ENCODE measurements around the gene RGL2.
"Not testable (repeated sequence)": the region's sequence is repeated elsewhere in the genome, so short reads cannot be mapped to it uniquely, and the experiment has no call there.

The RGL2 gene

GRCh38 chr6:33280539-33280938 is 18.2 kb downstream of the RGL2 start:
- Histone ChIP-seq H3K27me3 (ENCODE audit: control insufficient read depth in 2 of 2, insufficient read depth in 2 of 2, low read length in 2 of 2) (no peaks in the 10 kb centered on the region), H3K4me1 (ENCODE audit: control insufficient read depth in 2 of 2, insufficient read depth in 2 of 2, low read length in 2 of 2) (peaks cover 23% of the 10 kb centered on the region in 2 donors), H3K36me3 (ENCODE audit: control insufficient read depth in 2 of 2, insufficient read depth in 2 of 2, low read length in 2 of 2) (peaks cover 46 to 50% of the 10 kb centered on the region in 2 donors), H3K9ac (ENCODE audit: low read depth in 1 of 2, low read length in 2 of 2) (no peak overlapping the region), H3K27ac (ENCODE audit: low read depth in 2 of 2, low read length in 2 of 2) (no peak overlapping the region), H3K4me3 (ENCODE audit: low read length in 2 of 2) (no peak overlapping the region), H3K9me3 (ENCODE audit: control insufficient read depth in 2 of 2, low read length in 2 of 2) (no peaks in the 10 kb centered on the region)

- Histone ChIP-seq H3K36me3 (ENCODE audit: control insufficient read depth in 2 of 2, insufficient read depth in 2 of 2, low read length in 2 of 2) (peaks cover 51 to 54% of the 10 kb centered on the region in 2 donors), H3K27ac (ENCODE audit: low read depth in 2 of 2, low read length in 2 of 2) (no peak overlapping the region), H3K4me1 (ENCODE audit: control insufficient read depth in 2 of 2, insufficient read depth in 2 of 2, low read length in 2 of 2) (peaks cover 23 to 28% of the 10 kb centered on the region in 2 donors), H3K9me3 (ENCODE audit: control insufficient read depth in 2 of 2, low read length in 2 of 2) (no peaks in the 10 kb centered on the region), H3K27me3 (ENCODE audit: control insufficient read depth in 2 of 2, insufficient read depth in 2 of 2, low read length in 2 of 2) (no peaks in the 10 kb centered on the region), H3K4me3 (ENCODE audit: low read length in 2 of 2) (no peak overlapping the region), H3K9ac (ENCODE audit: low read depth in 1 of 2, low read length in 2 of 2) (no peak overlapping the region)
Observed at GRCh38 chr6:33279971-33280511, 18.7 kb downstream of the RGL2 start.

GRCh38 chr6:33279257-33279695 is 19.5 kb downstream of the RGL2 start:
- Histone ChIP-seq H3K36me3 (ENCODE audit: control insufficient read depth in 2 of 2, insufficient read depth in 2 of 2, low read length in 2 of 2) (peaks cover 53 to 56% of the 10 kb centered on the region in 2 donors), H3K27me3 (ENCODE audit: control insufficient read depth in 2 of 2, insufficient read depth in 2 of 2, low read length in 2 of 2) (no peaks in the 10 kb centered on the region), H3K4me1 (ENCODE audit: control insufficient read depth in 2 of 2, insufficient read depth in 2 of 2, low read length in 2 of 2) (peaks cover 30 to 36% of the 10 kb centered on the region in 2 donors), H3K9me3 (ENCODE audit: control insufficient read depth in 2 of 2, low read length in 2 of 2) (no peaks in the 10 kb centered on the region), H3K9ac (ENCODE audit: low read depth in 1 of 2, low read length in 2 of 2) (no peak overlapping the region), H3K27ac (ENCODE audit: low read depth in 2 of 2, low read length in 2 of 2) (no peak overlapping the region), H3K4me3 (ENCODE audit: low read length in 2 of 2) (no peak overlapping the region)

- Histone ChIP-seq H3K9me3 (ENCODE audit: control insufficient read depth in 2 of 2, low read length in 2 of 2) (no peaks in the 10 kb centered on the region), H3K9ac (ENCODE audit: low read depth in 1 of 2, low read length in 2 of 2) (no peak overlapping the region), H3K27me3 (ENCODE audit: control insufficient read depth in 2 of 2, insufficient read depth in 2 of 2, low read length in 2 of 2) (no peaks in the 10 kb centered on the region), H3K4me1 (ENCODE audit: control insufficient read depth in 2 of 2, insufficient read depth in 2 of 2, low read length in 2 of 2) (peaks cover 34 to 40% of the 10 kb centered on the region in 2 donors), H3K27ac (ENCODE audit: low read depth in 2 of 2, low read length in 2 of 2) (no peak overlapping the region), H3K4me3 (ENCODE audit: low read length in 2 of 2) (no peak overlapping the region), H3K36me3 (ENCODE audit: control insufficient read depth in 2 of 2, insufficient read depth in 2 of 2, low read length in 2 of 2) (peaks cover 53 to 58% of the 10 kb centered on the region in 2 donors)
Observed at GRCh38 chr6:33278810-33279209, 19.9 kb downstream of the RGL2 start.

- H3K9me3 ChIP-seq (ENCODE audit: control insufficient read depth in 2 of 2, low read length in 2 of 2) = no peaks in the 10 kb centered on the region
- no peaks in the 10 kb centered on the region for H3K27me3 ChIP-seq (ENCODE audit: control insufficient read depth in 2 of 2, insufficient read depth in 2 of 2, low read length in 2 of 2)
- peak overlapping the region; percentile 47 to 82 for H3K9ac ChIP-seq (ENCODE audit: low read depth in 1 of 2, low read length in 2 of 2)
- peak overlapping the region in 1 of 2 donors; percentile 97 for H3K27ac ChIP-seq (ENCODE audit: low read depth in 2 of 2, low read length in 2 of 2)
- H3K36me3 ChIP-seq (ENCODE audit: control insufficient read depth in 2 of 2, insufficient read depth in 2 of 2, low read length in 2 of 2) = peaks cover 51 to 57% of the 10 kb centered on the region in 2 donors
- H3K4me1 ChIP-seq (ENCODE audit: control insufficient read depth in 2 of 2, insufficient read depth in 2 of 2, low read length in 2 of 2) = peaks cover 35 to 43% of the 10 kb centered on the region in 2 donors
- peak overlapping the region; percentile 79 to 82 for H3K4me3 ChIP-seq (ENCODE audit: low read length in 2 of 2)
Observed at GRCh38 chr6:33278392-33278741, 20.4 kb downstream of the RGL2 start.

- peak overlapping the region; percentile 93 to 97 for H3K27ac ChIP-seq (ENCODE audit: low read depth in 2 of 2, low read length in 2 of 2)
- peaks cover 41 to 47% of the 10 kb centered on the region in 2 donors for H3K4me1 ChIP-seq (ENCODE audit: control insufficient read depth in 2 of 2, insufficient read depth in 2 of 2, low read length in 2 of 2)
- peak overlapping the region; percentile 82 to 90 for H3K9ac ChIP-seq (ENCODE audit: low read depth in 1 of 2, low read length in 2 of 2)
- no peaks in the 10 kb centered on the region for H3K27me3 ChIP-seq (ENCODE audit: control insufficient read depth in 2 of 2, insufficient read depth in 2 of 2, low read length in 2 of 2)
- H3K36me3 ChIP-seq (ENCODE audit: control insufficient read depth in 2 of 2, insufficient read depth in 2 of 2, low read length in 2 of 2) = peaks cover 53 to 57% of the 10 kb centered on the region in 2 donors
- H3K4me3 ChIP-seq (ENCODE audit: low read length in 2 of 2) = peak overlapping the region; percentile 79 to 82
- H3K9me3 ChIP-seq (ENCODE audit: control insufficient read depth in 2 of 2, low read length in 2 of 2) = no peaks in the 10 kb centered on the region
Observed at GRCh38 chr6:33277663-33278391, 20.9 kb downstream of the RGL2 start.

- H3K27ac ChIP-seq (ENCODE audit: low read depth in 2 of 2, low read length in 2 of 2) = peak within 1 kb of the TSS; percentile 93 to 97
- peaks cover 47 to 52% of the 10 kb centered on the region in 2 donors for H3K36me3 ChIP-seq (ENCODE audit: control insufficient read depth in 2 of 2, insufficient read depth in 2 of 2, low read length in 2 of 2)
- H3K4me3 ChIP-seq (ENCODE audit: low read length in 2 of 2) = peak within 1 kb of the TSS; percentile 79 to 82
- H3K9ac ChIP-seq (ENCODE audit: low read depth in 1 of 2, low read length in 2 of 2) = peak within 1 kb of the TSS; percentile 82 to 90
- H3K27me3 ChIP-seq (ENCODE audit: control insufficient read depth in 2 of 2, insufficient read depth in 2 of 2, low read length in 2 of 2) = no peaks in the 10 kb centered on the region
- peaks cover 48 to 52% of the 10 kb centered on the region in 2 donors for H3K4me1 ChIP-seq (ENCODE audit: control insufficient read depth in 2 of 2, insufficient read depth in 2 of 2, low read length in 2 of 2)
- no peaks in the 10 kb centered on the region for H3K9me3 ChIP-seq (ENCODE audit: control insufficient read depth in 2 of 2, low read length in 2 of 2)
Observed at GRCh38 chr6:33276864-33277662, 21.7 kb downstream of the RGL2 start, which contains the start of gene B3GALT4. TSS of gene B3GALT4 (plus strand) at chr6:33277123. CDS start at chr6:33277420, 297 bp downstream.

GRCh38 chr6:33276581-33276863 is 22.2 kb downstream of the RGL2 start:
- peaks cover 47 to 48% of the 10 kb centered on the region in 2 donors for H3K36me3 ChIP-seq (ENCODE audit: control insufficient read depth in 2 of 2, insufficient read depth in 2 of 2, low read length in 2 of 2)
- H3K9ac ChIP-seq (ENCODE audit: low read depth in 1 of 2, low read length in 2 of 2) = peak overlapping the region; percentile 82 to 90
- H3K4me1 ChIP-seq (ENCODE audit: control insufficient read depth in 2 of 2, insufficient read depth in 2 of 2, low read length in 2 of 2) = peaks cover 50 to 52% of the 10 kb centered on the region in 2 donors
- H3K27me3 ChIP-seq (ENCODE audit: control insufficient read depth in 2 of 2, insufficient read depth in 2 of 2, low read length in 2 of 2) = no peaks in the 10 kb centered on the region
- H3K4me3 ChIP-seq (ENCODE audit: low read length in 2 of 2) = peak overlapping the region; percentile 79 to 82
- H3K9me3 ChIP-seq (ENCODE audit: control insufficient read depth in 2 of 2, low read length in 2 of 2) = no peaks in the 10 kb centered on the region
- H3K27ac ChIP-seq (ENCODE audit: low read depth in 2 of 2, low read length in 2 of 2) = peak overlapping the region; percentile 93 to 97

GRCh38 chr6:33275795-33276580 is 22.8 kb downstream of the RGL2 start:
- H3K9ac ChIP-seq (ENCODE audit: low read depth in 1 of 2, low read length in 2 of 2) = peak overlapping the region; percentile 82 to 90
- H3K36me3 ChIP-seq (ENCODE audit: control insufficient read depth in 2 of 2, insufficient read depth in 2 of 2, low read length in 2 of 2) = peaks cover 44 to 45% of the 10 kb centered on the region in 2 donors
- not testable (repeated sequence) for H3K27me3 ChIP-seq (ENCODE audit: control insufficient read depth in 2 of 2, insufficient read depth in 2 of 2, low read length in 2 of 2); H3K9me3 ChIP-seq (ENCODE audit: control insufficient read depth in 2 of 2, low read length in 2 of 2)
- H3K27ac ChIP-seq (ENCODE audit: low read depth in 2 of 2, low read length in 2 of 2) = peak overlapping the region; percentile 93 to 97
- peak overlapping the region; percentile 79 to 82 for H3K4me3 ChIP-seq (ENCODE audit: low read length in 2 of 2)
- H3K4me1 ChIP-seq (ENCODE audit: control insufficient read depth in 2 of 2, insufficient read depth in 2 of 2, low read length in 2 of 2) = peaks cover 52% of the 10 kb centered on the region in 2 donors

All from mucosa of rectum (tissue), 2 donors.